Astrocyte of the hippocampus (primary cell): Measurements from ENCODE around the gene TPSB2.
"Not testable (repeated sequence)": the region's sequence is repeated elsewhere in the genome, so short reads cannot be mapped to it uniquely, and the experiment has no call there.

Source experiments
- DNase-seq: peaks from one replicate; pipeline ENCODE4 v3.0.0; 2011; ENCODE audit warnings: low read depth, low spot score

Gene TPSB2

GRCh38 chr16:1241081-1241480, 11.1 kb upstream of the TPSB2 start:
- DNase-seq, result not testable (repeated sequence)

GRCh38 chr16:1240436-1240835, 10.5 kb upstream of the TPSB2 start, which contains the start of gene TPSAB1:
Gene TPSAB1 (plus strand): TSS chr16:1240705. CDS start chr16:1240939, 234 bp downstream.
- DNase-seq, result not testable (repeated sequence)

- DNase-seq, result not testable (repeated sequence)
Observed at GRCh38 chr16:1239575-1239974, 9.6 kb upstream of the TPSB2 start.

- DNase-seq, result not testable (repeated sequence)
Observed at GRCh38 chr16:1238909-1239308, 8.9 kb upstream of the TPSB2 start.

- no peak for DNase-seq
Observed at GRCh38 chr16:1237990-1238389, 8.0 kb upstream of the TPSB2 start.

- DNase-seq, result not testable (repeated sequence)
Observed at GRCh38 chr16:1236659-1237058, 6.7 kb upstream of the TPSB2 start.

GRCh38 chr16:1232049-1232748, 2.2 kb upstream of the TPSB2 start:
- not testable (repeated sequence) for DNase-seq

GRCh38 chr16:1231301-1231700, 1.3 kb upstream of the TPSB2 start:
- DNase-seq, result not testable (repeated sequence)

GRCh38 chr16:1230471-1231212, 658 bp upstream of the TPSB2 start:
- DNase-seq, result not testable (repeated sequence)

GRCh38 chr16:1229476-1229875, 508 bp downstream of the TPSB2 start:
- not testable (repeated sequence) for DNase-seq

GRCh38 chr16:1228227-1228626, 1.8 kb downstream of the TPSB2 start:
- DNase-seq, result not testable (repeated sequence)

GRCh38 chr16:1226692-1227091, 3.3 kb downstream of the TPSB2 start:
- DNase-seq, result not testable (repeated sequence)

- DNase-seq, result not testable (repeated sequence)
Observed at GRCh38 chr16:1225728-1226311, 4.2 kb downstream of the TPSB2 start.

GRCh38 chr16:1225051-1225451, 4.9 kb downstream of the TPSB2 start, which contains the start of gene TPSG1:
Gene TPSG1 (minus strand): TSS chr16:1225268. CDS start chr16:1225252, 16 bp downstream.
- no peak for DNase-seq

GRCh38 chr16:1224558-1224957, 5.4 kb downstream of the TPSB2 start:
- no peak for DNase-seq

GRCh38 chr16:1223355-1224214, 6.4 kb downstream of the TPSB2 start:
- no peak for DNase-seq

- no peak for DNase-seq
Observed at GRCh38 chr16:1222553-1223354, 7.2 kb downstream of the TPSB2 start.

GRCh38 chr16:1221628-1222552, 8.1 kb downstream of the TPSB2 start:
- DNase-seq, result no peak

GRCh38 chr16:1220841-1221627, 8.9 kb downstream of the TPSB2 start:
- DNase-seq, result no peak
